DMS153 (cell line): ENCODE measurements around the gene RAB6C.
"Not testable (repeated sequence)": the region's sequence is repeated elsewhere in the genome, so short reads cannot be mapped to it uniquely, and the experiment has no call there.

Source experiments
- DNase-seq: peaks from one replicate; lab custom pipeline; 2025; lab: John Stamatoyannopoulos, UW

Gene RAB6C

GRCh38 chr2:129996657-129997237 lies 17.3 kb downstream of the RAB6C start:
- DNase-seq: not testable (repeated sequence)

DNA sequence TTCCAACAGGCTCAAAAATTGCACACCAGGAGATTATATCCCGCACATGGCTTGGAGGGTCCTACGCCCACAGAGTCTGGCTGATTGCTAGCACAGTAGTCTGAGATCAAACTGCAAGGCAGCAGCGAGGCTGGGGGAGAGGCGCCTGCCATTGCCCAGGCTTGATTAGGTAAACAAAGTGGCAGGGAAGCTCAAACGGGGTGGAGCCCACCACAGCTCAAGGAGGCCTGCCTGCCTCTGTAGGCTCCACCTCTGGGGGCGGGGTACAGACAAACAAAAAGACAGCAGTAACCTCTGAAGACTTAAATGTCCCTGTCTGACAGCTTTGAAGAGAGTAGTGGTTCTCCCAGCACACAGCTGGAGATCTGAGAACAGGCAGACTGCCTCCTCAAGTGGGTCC lies 19.3 kb downstream of the RAB6C start:
- DNase-seq: not testable (repeated sequence)

GRCh38 chr2:130005862-130006261 lies 26.4 kb downstream of the RAB6C start:
- DNase-seq: peak; percentile 10

- DNase-seq: not testable (repeated sequence)
Measured at GRCh38 chr2:130016701-130017100, 37.2 kb downstream of the RAB6C start.

GRCh38 chr2:130019402-130019801 lies 39.9 kb downstream of the RAB6C start:
- DNase-seq: no peak

- not testable (repeated sequence) for DNase-seq
Measured at GRCh38 chr2:130020069-130020468, 40.6 kb downstream of the RAB6C start.

- DNase-seq: not testable (repeated sequence)
Measured at GRCh38 chr2:130025931-130026330, 46.5 kb downstream of the RAB6C start.
